NCI-H82 treated with DMSO at 0.1 percent for 48 hours (cell line): Measurements from ENCODE around the gene RASA3.
"Not testable (repeated sequence)": the region's sequence is repeated elsewhere in the genome, so short reads cannot be mapped to it uniquely, and the experiment has no call there.

Source experiments
- DNase-seq: peaks from one replicate; lab custom pipeline; 2025; ENCODE audit not compliant: unreplicated experiment; lab: John Stamatoyannopoulos, UW

Gene RASA3

DNA sequence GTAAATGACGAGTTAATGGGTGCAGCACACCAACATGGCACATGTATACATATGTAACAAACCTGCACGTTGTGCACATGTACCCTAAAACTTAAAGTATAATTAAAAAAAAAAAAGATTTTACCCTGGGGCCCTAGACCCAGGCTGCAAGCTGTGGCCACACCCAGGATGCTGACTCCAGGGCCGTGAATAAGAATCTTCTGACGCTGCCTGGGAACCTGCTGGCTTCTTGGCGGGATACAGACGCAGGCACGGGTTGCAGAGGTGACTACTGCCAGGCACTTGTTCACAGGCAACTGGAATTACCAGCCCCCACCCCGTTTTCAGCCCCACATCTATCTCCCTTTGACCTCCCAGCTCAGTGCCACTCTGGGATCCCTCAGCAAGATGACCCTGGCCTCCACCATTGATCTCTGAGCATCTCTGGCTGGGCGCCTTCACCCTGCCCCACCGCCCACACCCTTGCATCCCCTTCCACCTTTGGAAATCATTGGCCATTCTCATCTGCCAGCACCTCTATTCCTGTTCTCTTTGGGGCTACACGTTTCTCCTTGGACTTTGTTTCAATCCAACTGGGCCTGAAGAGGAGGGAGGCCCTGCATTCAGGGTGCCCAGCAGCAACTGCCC lies 25.6 kb upstream of the RASA3 start:
- DNase-seq: no peak

DNA sequence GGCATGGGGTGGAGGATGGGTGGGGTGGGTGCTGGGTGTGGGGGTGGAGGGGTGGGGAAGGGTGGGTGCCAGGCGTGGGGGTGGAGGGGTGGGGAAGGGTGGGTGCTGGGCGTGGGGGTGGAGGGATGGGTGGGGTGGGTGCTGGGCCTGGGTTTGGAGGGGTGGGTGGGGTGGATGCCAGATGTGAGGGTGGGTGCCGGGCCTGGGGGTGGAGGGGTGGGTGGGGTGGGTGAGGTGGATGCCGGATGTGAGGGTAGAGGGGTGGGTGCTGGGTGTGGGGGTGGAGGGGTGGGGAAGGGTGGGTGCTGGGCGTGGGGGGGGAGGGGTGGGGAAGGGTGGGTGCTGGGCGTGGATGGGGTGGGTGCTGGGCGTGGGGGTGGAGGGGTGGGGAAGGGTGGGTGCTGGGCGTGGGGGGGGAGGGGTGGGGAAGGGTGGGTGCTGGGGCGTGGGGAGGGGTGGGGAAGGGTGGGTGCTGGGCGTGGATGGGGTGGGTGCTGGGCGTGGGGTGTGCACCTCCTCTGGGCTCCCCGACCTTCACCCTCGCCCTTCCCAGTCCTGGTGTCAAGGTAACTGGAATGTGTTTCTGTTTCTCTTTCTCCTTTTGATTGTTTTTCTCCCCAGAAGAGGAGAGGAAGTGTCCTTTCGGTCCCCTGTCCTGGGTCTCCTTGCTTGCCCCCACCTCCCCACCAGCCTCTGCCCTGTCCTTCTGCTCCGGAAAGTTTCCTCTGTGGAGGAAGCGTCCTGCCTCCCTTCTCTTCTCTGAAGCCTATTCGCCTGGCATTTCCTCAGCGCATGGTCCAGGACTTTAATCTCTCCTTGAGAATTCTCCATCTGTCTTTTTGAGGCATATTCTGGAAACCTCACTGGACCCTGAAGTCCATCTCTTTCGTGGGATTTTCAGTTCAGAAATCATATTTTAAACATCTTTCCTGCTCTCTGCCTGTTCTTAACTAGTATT lies 23.8 kb upstream of the RASA3 start:
- peak; percentile 32 for DNase-seq

GRCh38 chr13:114155320-114155719 lies 22.9 kb upstream of the RASA3 start:
- no peak for DNase-seq

GRCh38 chr13:114154476-114154875 lies 22.1 kb upstream of the RASA3 start:
- no peak for DNase-seq

GRCh38 chr13:114153485-114154080 lies 21.2 kb upstream of the RASA3 start:
- DNase-seq: no peak

- no peak for DNase-seq
These were observed 20.5 kb upstream of the RASA3 start for GRCh38 chr13:114152831-114153371.

DNA sequence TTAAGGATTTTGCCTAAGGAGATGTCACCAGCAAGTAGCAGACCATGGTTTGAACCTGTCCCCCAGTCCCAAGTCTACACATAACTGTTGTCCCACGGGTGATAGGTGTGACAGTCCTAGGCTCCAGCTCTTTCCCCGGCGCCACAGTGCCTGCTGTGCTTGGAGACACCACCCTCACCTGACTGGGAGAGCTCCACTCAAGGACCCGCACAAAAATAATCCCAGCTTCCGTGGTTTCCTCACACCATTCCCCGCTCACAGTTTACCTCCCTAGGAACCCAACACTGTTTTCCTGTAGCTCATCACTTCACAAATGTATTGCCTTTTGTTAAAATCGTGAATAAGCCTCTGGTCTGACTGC lies 19.8 kb upstream of the RASA3 start:
- no peak for DNase-seq

DNA sequence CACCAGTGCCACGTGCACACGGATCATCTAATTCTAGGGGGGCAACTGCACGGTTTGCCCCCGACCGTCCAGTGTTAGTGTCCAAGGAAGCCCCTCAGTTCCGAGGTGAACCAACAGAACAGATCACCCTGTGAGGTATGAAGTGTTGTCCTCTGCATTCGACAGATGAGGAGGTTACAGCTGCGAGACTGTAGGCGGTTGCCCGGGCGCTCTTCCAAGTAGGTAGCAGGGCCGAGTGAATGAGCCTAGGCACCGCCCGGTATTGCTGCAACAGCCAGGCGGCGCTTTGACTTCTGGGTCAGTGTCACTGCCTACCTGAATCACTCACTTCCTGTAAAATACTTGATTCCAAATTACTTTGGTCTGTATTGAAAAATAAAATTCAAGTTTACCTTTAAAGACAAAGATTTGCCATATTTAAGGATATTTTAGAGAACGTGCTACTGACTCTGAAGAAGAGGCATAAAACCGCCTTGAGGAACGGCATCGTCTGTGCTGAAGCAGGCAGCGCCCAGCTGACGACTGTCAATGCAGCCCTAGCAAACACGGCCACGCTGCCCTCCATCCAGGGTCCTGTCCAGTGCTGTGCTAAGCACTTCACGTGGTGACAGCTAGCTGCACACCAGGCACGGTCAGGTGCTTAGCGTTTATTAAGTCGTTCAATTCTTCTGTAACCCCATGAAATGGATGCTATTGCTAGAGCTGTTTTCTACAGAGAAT lies 19.3 kb upstream of the RASA3 start:
- DNase-seq: no peak

DNA sequence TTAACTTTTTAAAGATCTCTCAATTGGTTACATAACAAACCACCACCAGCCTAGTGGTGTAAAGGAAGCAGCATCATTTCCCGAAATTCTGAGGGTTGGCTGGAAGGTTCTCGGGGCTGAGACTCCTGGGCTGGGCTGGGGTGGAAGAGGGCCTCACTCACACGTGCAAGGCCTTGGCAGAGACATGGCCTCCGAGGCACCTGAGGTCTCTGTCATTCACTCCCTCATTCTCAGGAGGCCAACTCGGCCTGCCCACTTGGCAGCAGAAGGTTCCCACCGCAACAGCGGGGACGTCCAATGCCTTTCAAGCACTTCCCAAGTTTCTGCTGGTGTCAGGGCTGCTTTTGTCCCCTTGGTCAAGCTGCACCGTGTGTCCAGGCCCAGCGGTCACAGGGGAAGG lies 18.6 kb upstream of the RASA3 start:
- no peak for DNase-seq

GRCh38 chr13:114149774-114150740 lies 17.6 kb upstream of the RASA3 start:
- DNase-seq: no peak

DNA sequence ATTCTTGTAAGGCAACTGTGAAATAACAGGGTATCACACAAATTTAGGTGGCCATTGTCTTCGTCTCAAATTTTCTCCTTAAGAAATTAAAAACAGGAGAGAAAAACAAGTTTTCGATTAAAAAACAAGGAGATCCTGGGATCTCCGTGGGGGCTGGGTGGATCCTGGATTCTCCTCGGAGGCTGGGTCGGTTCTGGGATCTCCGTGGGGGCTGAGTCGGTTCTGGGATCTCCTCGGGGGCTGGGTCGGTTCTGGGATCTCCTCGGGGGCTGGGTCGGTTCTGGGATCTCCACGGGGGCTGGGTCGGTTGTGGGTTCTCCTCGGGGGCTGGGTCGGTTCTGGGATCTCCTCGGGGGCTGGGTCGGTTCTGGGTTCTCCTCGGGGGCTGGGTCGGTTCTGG lies 16.5 kb upstream of the RASA3 start:
- DNase-seq: not testable (repeated sequence)

GRCh38 chr13:114148521-114148855 lies 16.1 kb upstream of the RASA3 start:
- no peak for DNase-seq

GRCh38 chr13:114147803-114148520 lies 15.5 kb upstream of the RASA3 start:
- DNase-seq: no peak

DNA sequence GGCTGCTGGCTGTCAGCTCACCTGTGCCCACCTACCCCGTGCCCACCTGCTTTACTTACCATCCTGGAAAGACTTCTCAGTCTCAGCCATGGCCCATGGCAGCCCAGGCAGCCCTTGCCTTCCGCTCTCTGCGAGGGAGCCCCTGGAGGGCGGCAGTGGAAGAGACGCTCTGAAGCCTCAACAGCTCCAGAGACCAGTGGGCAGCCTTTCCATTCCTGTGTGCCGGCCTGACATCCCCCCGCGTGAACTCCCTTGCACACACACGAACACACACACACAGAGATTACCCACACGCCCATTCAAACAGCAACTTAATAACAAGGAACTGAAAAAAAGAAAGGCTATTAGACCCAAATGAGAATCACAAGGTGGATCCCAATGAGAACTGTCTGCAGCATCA lies 14.2 kb upstream of the RASA3 start:
- DNase-seq: no peak

- no peak for DNase-seq
These were observed 13.8 kb upstream of the RASA3 start for GRCh38 chr13:114146173-114146572.

DNA sequence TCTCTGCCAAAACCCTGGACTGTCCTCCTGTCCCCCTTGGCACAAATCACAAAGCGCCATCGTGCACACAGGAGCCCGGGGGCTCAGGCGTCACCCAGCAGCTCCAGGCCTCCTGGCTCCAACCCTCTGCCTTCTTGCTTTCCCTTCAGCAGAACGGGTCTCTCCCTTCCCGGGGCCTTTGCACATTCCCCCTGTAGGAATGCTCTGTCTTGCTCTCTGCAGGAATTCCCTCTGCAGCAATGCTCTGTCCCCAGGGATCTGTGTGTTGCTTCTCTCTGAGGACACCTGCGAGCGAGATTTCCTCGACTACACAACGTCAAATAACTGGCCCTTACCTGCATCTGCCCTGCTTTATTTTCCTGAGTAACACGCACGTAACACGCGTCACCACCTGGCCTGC lies 13.3 kb upstream of the RASA3 start:
- DNase-seq: no peak

- peak; percentile 86 for DNase-seq
These were observed 12.8 kb upstream of the RASA3 start for GRCh38 chr13:114145256-114145655.

- no peak for DNase-seq
These were observed 12.3 kb upstream of the RASA3 start for GRCh38 chr13:114144606-114145244.
